T-cell (primary cell): ENCODE results near the gene CNNM3. TPM values are rescaled to one million over a fixed set of nuclear protein-coding genes. Genes with fewer than 3 reads are reported as not detected.

Experiments used
- ATAC-seq, 4 experiments: fragments of 200-7000 bp in 3 of 4; fragments of 150-1000 bp in 1 of 4; cut with Tn5 transposase; replicated peaks in 1 of 4; 1 replicate in 3 of 4; 2 replicates in 1 of 4; pipeline ENCODE4 v1.10.0; 2021; ENCODE audit warnings: moderate library complexity in 3 of 4, mild to moderate bottlenecking in 2 of 4, moderate number of reproducible peaks in 1 of 4
- CTCF ChIA-PET, 2 donors: fragments of 300-600 bp; sonication (Branson Sonifier 250); formaldehyde crosslinking; loops; one replicate each; lab custom pipeline; 2022; ENCODE audit warnings: antibody characterized with exemption in 2 of 2; lab: Charles Lee
- POLR2A ChIA-PET, 2 donors: fragments of 300-600 bp; sonication (Branson Sonifier 250); formaldehyde crosslinking; loops; one replicate each; lab custom pipeline; 2022; ENCODE audit warnings: antibody characterized with exemption in 2 of 2; lab: Charles Lee
- DNase-seq, 35 experiments: peaks; one replicate each; pipeline versions ENCODE4 v3.0.0 to v3.0.0-alpha.2; 2013 to 2023
- H3K27ac ChIP-seq: one replicate; pipeline ENCODE4 v1.5.1; 2013; ENCODE audit warnings: low read length
- H3K27me3 ChIP-seq, 2 experiments: replicated peaks in 1 of 2; 1 replicate in 1 of 2; 2 replicates in 1 of 2; pipeline versions ENCODE4 v1.6.1 to v1.7.0; 2013; ENCODE audit warnings: low read length in 1 of 2, mixed read lengths in 1 of 2; ENCODE audit not compliant: control insufficient read depth in 2 of 2, insufficient read depth in 2 of 2; ENCODE audit errors: extremely low read depth in 1 of 2
- H3K36me3 ChIP-seq, 2 donors: 1 replicate in 1 of 2; 2 replicates in 1 of 2; pipeline versions ENCODE4 v1.6.1 to v1.7.0; 2013; ENCODE audit warnings: low read length in 1 of 2; ENCODE audit not compliant: control insufficient read depth in 2 of 2, insufficient read depth in 1 of 2; ENCODE audit errors: extremely low read depth in 1 of 2
- H3K4me1 ChIP-seq, 2 experiments: 1 replicate in 1 of 2; 2 replicates in 1 of 2; pipeline versions ENCODE4 v1.6.1 to v1.7.0; 2013; ENCODE audit warnings: low read length in 2 of 2, mixed read lengths in 1 of 2; ENCODE audit not compliant: insufficient read depth in 2 of 2, control insufficient read depth in 1 of 2; ENCODE audit errors: extremely low read depth in 1 of 2
- H3K4me3 ChIP-seq, 2 donors: 1 replicate in 1 of 2; 2 replicates in 1 of 2; pipeline versions ENCODE4 v1.5.1 to v1.7.0; 2013; ENCODE audit warnings: mild to moderate bottlenecking in 2 of 2, low read length in 1 of 2, moderate library complexity in 1 of 2; ENCODE audit not compliant: control insufficient read depth in 1 of 2; ENCODE audit errors: extremely low read depth in 1 of 2
- H3K9me3 ChIP-seq: 2 replicates; pipeline ENCODE4 v1.7.0; 2013
- H3K27ac Mint-ChIP-seq, 2 donors: one replicate each; pipeline ENCODE4 v1.8.0; 2020 to 2021; ENCODE audit warnings: mild to moderate bottlenecking in 2 of 2, mixed read lengths in 2 of 2
- H3K27me3 Mint-ChIP-seq, 2 donors: one replicate each; pipeline ENCODE4 v1.8.0; 2021 to 2022; ENCODE audit warnings: mixed read lengths in 2 of 2
- H3K36me3 Mint-ChIP-seq: one replicate; pipeline ENCODE4 v1.8.0; 2021; ENCODE audit warnings: mixed read lengths
- H3K4me1 Mint-ChIP-seq, 3 donors: one replicate each; pipeline ENCODE4 v1.8.0; 2020 to 2022; ENCODE audit warnings: mixed read lengths in 3 of 3, mild to moderate bottlenecking in 1 of 3
- H3K4me3 Mint-ChIP-seq, 3 donors: one replicate each; pipeline ENCODE4 v1.8.0; 2020 to 2022; ENCODE audit warnings: mild to moderate bottlenecking in 3 of 3, mixed read lengths in 3 of 3, moderate library complexity in 3 of 3
- H3K9me3 Mint-ChIP-seq, 3 donors: one replicate each; pipeline ENCODE4 v1.8.0; 2020 to 2022; ENCODE audit warnings: mixed read lengths in 3 of 3
- WGBS: methylation state at CpG from one replicate; pipeline ENCODE4 v1.1.5; 2013; ENCODE audit warnings: missing lambda C conversion rate; ENCODE audit not compliant: insufficient coverage; 5-methylcytosine and 5-hydroxymethylcytosine counted together
- total RNA-seq, 35 experiments: library from RNA in 6 of 35; stranded (reverse) in 6 of 35; fragments of 120-200 nt in 1 of 35; gene quantifications; one replicate each; pipeline versions ENCODE4 v1.2.1 to v1.2.4 and lab custom pipeline; 2013 to 2026

Gene CNNM3
- total RNA-seq, 5 donors from 2014 or later (not counting 1 experiment from before 2014, with no cell fraction given), result 44.2 to 55.3 (median 48.0) TPM

DNA sequence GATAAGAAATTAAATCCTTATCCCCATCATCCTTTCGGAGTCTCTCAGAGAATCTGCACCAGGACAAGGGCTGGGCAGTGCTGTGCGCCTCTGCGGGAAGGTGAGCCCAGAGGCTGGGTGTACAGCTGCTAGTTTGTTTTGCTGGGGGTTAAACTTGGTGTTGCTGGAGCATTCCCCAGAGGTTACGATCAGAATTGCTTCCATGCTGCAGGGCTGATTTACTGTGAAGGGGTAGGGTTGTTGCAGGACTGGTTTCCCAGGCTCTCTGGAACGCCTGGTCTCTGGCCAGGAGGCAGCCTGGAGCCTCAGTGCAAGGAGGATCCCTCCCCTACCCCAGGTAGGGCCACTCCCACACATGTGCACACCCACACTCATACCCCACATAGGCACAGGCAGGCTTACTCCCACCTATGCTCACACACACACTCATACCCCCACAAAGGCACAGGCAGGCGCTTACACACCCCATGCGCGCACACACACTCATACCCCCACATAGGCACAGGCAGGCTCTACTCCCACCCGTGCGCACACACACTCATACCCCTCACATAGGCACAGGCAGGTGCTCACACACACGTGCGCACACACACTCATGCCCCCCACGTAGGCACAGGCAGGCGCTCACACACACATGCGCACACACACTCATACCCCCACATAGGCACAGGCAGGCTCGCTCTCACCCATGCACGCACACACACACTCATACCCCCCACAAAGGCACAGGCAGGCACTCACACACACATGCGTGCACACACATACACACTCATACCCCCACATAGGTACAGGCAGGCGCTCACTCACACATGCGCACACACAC lies 44.1 kb upstream of the CNNM3 start:
- no peak overlapping the region for H3K27ac ChIP-seq
- H3K27me3 Mint-ChIP-seq, result no peaks in the 10 kb centered on the region
- H3K36me3 ChIP-seq, result peaks cover 0 to 2% of the 10 kb centered on the region in 2 donors
- WGBS, result 99% methylated on average over 14 of the region's 20 CpGs
- peak overlapping the region; percentile 3 to 7 for H3K27ac Mint-ChIP-seq
- H3K9me3 Mint-ChIP-seq, result no peaks in the 10 kb centered on the region
- ATAC-seq, result no peak
- no peak overlapping the region for H3K4me3 ChIP-seq
- peaks cover 9% of the 10 kb centered on the region for H3K36me3 Mint-ChIP-seq
- DNase-seq, result no peak
- H3K4me3 Mint-ChIP-seq, result peak overlapping the region in 1 of 3 donors; percentile 81
- H3K9me3 ChIP-seq, result no peaks in the 10 kb centered on the region
- no peaks in the 10 kb centered on the region for H3K27me3 ChIP-seq
- ChIA-PET POLR2A (no interaction called here), CTCF (no interaction called here)
- H3K4me1 Mint-ChIP-seq, result peaks cover 25 to 45% (median 40%) of the 10 kb centered on the region in 3 donors
- H3K4me1 ChIP-seq, result peaks cover 0 to 24% of the 10 kb centered on the region in 2 experiments

DNA sequence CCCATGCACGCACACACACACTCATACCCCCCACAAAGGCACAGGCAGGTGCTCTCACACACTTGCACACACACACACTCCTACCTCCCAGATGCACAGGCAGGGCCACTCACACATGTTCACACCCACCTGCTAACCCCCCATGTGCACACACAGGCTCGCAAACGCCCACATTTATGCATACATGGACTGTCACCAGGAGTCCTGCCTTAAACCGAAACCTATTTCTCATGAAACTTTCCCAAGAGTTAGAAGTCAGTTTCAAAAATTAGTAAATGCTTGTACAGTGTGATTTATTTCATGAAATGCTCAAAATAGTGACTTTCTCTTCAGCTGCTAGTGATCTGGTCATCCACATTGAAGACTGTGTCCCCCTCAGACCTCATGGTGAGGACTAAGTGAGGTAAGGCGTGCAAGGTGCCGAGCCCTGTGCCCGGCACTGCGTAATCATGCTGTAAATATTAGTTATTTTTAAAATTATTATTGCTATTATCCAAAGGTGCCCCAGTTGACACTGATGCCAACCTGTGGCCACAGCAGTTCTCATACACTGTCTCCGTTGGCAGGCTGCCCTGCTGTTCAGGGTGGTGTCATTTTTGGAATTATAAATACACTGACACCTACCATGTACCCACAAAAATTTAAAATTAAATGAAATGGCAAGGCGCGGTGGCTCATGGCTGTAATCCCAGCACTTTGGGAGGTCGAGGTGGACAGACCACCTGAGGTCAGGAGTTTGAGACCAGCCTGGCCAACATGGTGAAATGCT lies 43.0 kb upstream of the CNNM3 start:
- no peak for DNase-seq
- Histone ChIP-seq H3K27ac (peak overlapping the region; percentile 82), H3K9me3 (no peaks in the 10 kb centered on the region), H3K36me3 (no peaks in the 10 kb centered on the region), H3K4me3 (peak overlapping the region in 1 of 2 donors; percentile 72), H3K4me1 (peaks cover 0 to 22% of the 10 kb centered on the region in 2 experiments), H3K27me3 (no peaks in the 10 kb centered on the region)
- CTCF ChIA-PET, result interaction anchor here (0.6 to 2.5 kb wide), 8 partner anchors 9 to 85 kb away, joined by 3 to 30 read pairs (median 6); partner anchors contain the start of genes ANKRD39 (in 1 of the 2) and CNNM4 (in 1 of the 2)
- peaks cover 25 to 37% (median 33%) of the 10 kb centered on the region in 3 donors for H3K4me1 Mint-ChIP-seq
- peak overlapping the region; percentile 53 to 81 (median 62) for H3K4me3 Mint-ChIP-seq
- ATAC-seq, result no peak
- no peaks in the 10 kb centered on the region for H3K27me3 Mint-ChIP-seq
- H3K36me3 Mint-ChIP-seq, result peaks cover 6% of the 10 kb centered on the region
- POLR2A ChIA-PET, result interaction anchor here (0.5 to 1.1 kb wide), 4 partner anchors 13 to 233 kb away, joined by 3 read pairs; partner anchors contain the start of gene CNNM4 (in 1 of the 2)
- 55% methylated on average over 1 of the region's 12 CpGs for WGBS
- H3K9me3 Mint-ChIP-seq, result no peaks in the 10 kb centered on the region
- peak overlapping the region; percentile 39 to 90 for H3K27ac Mint-ChIP-seq

DNA sequence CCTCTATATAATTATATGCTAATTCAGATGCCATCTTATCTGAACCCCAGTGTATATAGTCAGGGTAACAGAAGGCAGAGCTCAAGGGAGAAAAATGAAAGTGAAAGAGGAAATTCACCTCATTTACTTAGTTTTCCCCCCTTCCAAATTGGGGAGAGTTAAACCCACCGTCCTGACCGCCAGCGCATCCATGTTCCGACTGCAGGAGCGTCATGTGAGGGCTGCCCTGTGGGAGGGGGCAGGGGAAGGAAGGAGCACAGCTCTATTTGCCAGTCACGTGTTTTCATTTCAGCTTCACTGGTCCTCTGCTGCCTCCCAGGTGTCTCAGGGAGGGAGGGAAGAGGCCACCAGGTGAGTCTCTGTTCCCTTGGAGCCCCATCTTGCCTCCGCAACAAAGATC lies 42.1 kb upstream of the CNNM3 start:
- ChIA-PET CTCF (interaction anchor here (0.6 to 2.5 kb wide), 14 partner anchors 8 to 565 kb away, joined by 3 to 30 read pairs (median 3); partner anchors contain the start of genes ANKRD39 (in 1 of the 2) and CNNM4 (in 1 of the 2)), POLR2A (interaction anchor here (0.5 to 1.1 kb wide), 9 partner anchors 12 to 234 kb away, joined by 3 to 8 read pairs (median 3); partner anchors contain the start of gene CNNM4 (in 1 of the 2))
- WGBS, result 75% methylated on average over 1 of the region's 7 CpGs
- peaks cover 0 to 22% of the 10 kb centered on the region in 2 experiments for H3K4me1 ChIP-seq
- no peaks in the 10 kb centered on the region for H3K27me3 ChIP-seq
- Mint-ChIP-seq H3K4me3 (peak overlapping the region; percentile 81 to 86 (median 84)), H3K9me3 (no peaks in the 10 kb centered on the region), H3K4me1 (peaks cover 19 to 33% (median 29%) of the 10 kb centered on the region in 3 donors), H3K27ac (peak overlapping the region; percentile 94 to 96), H3K36me3 (peaks cover 6% of the 10 kb centered on the region), H3K27me3 (no peaks in the 10 kb centered on the region)
- H3K4me3 ChIP-seq, result peak overlapping the region; percentile 60 to 72
- DNase-seq (peak in 34 of 35 experiments; percentile 23 to 72 (median 39)), ATAC-seq (peak; percentile 74 to 88 (median 82))
- H3K36me3 ChIP-seq, result no peaks in the 10 kb centered on the region
- no peaks in the 10 kb centered on the region for H3K9me3 ChIP-seq
- H3K27ac ChIP-seq, result peak overlapping the region; percentile 82

DNA sequence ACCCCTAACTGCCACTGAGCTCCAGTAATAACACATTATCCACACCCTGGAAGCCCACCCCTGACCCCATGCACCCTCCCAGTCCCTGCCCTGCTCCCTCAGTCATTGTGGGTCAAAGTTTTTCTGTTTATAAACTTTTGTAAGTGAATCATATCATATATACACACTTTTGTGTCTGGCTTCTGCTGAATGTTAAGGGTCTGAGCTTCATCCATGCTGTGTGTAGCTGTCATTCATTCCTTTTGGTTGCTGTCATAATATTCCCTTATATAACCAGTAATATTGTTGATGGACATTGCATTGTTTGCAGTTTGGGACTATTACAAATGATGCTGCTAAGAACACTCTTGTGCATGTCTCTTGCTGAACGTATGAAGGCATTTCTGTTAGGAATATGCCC lies 40.9 kb upstream of the CNNM3 start:
- Histone ChIP-seq H3K27me3 (no peaks in the 10 kb centered on the region), H3K36me3 (no peaks in the 10 kb centered on the region), H3K4me1 (peaks cover 0 to 22% of the 10 kb centered on the region in 2 experiments), H3K9me3 (no peaks in the 10 kb centered on the region), H3K4me3 (no peak overlapping the region), H3K27ac (no peak overlapping the region)
- peaks cover 8% of the 10 kb centered on the region for H3K36me3 Mint-ChIP-seq
- H3K4me1 Mint-ChIP-seq, result peaks cover 19 to 30% (median 29%) of the 10 kb centered on the region in 3 donors
- 86% methylated on average over 1 of the region's 1 CpG for WGBS
- H3K27me3 Mint-ChIP-seq, result no peaks in the 10 kb centered on the region
- peak overlapping the region; percentile 34 to 41 for H3K27ac Mint-ChIP-seq
- H3K9me3 Mint-ChIP-seq, result no peaks in the 10 kb centered on the region
- ChIA-PET CTCF (interaction anchor here (0.5 to 2.5 kb wide), 6 partner anchors 11 to 1408 kb away, joined by 3 to 30 read pairs (median 6); partner anchors contain the start of gene CNNM4 (in 1 of the 2)), POLR2A (interaction anchor here in 1 of 2 donors (0.5 to 0.7 kb wide), 2 partner anchors 10 to 91 kb away, joined by 3 to 4 read pairs; no protein-coding TSS in a partner anchor)
- DNase-seq (no peak), ATAC-seq (no peak)
- H3K4me3 Mint-ChIP-seq, result peak overlapping the region in 1 of 3 donors; percentile 14

GRCh38 chr2:96783388-96783787 lies 32.7 kb upstream of the CNNM3 start:
- no peaks in the 10 kb centered on the region for H3K9me3 Mint-ChIP-seq
- WGBS, result 86% methylated on average over 3 of the region's 4 CpGs
- ChIA-PET CTCF (no interaction called here), POLR2A (interaction anchor here in 1 of 2 donors (0.6 kb wide), 1 partner anchor 184 kb away, joined by 4 read pairs; no protein-coding TSS in a partner anchor)
- Histone ChIP-seq H3K36me3 (peaks cover 0 to 3% of the 10 kb centered on the region in 2 donors), H3K4me1 (no peaks in the 10 kb centered on the region), H3K27me3 (no peaks in the 10 kb centered on the region), H3K9me3 (no peaks in the 10 kb centered on the region), H3K27ac (no peak overlapping the region), H3K4me3 (no peak overlapping the region)
- peaks cover 0 to 3% (median 0%) of the 10 kb centered on the region in 3 donors for H3K4me1 Mint-ChIP-seq
- DNase-seq (no peak), ATAC-seq (no peak)
- H3K36me3 Mint-ChIP-seq, result peaks cover 3% of the 10 kb centered on the region
- no peak overlapping the region for H3K27ac Mint-ChIP-seq
- no peaks in the 10 kb centered on the region for H3K27me3 Mint-ChIP-seq
- no peak overlapping the region for H3K4me3 Mint-ChIP-seq
